H1 (cell line): ENCODE results near the gene EEF1A2. TPM values are rescaled to one million over a fixed set of nuclear protein-coding genes. Genes with fewer than 3 reads are reported as not detected.

Experiments
- CTCF ChIA-PET: fragments of 300-600 bp; sonication (Branson Sonifier 250); formaldehyde crosslinking; loops from one replicate; lab custom pipeline; 2021; ENCODE audit not compliant: partially characterized antibody; lab: Charles Lee
- POLR2A ChIA-PET: fragments of 300-600 bp; sonication (Branson Sonifier 250); formaldehyde crosslinking; loops from one replicate; lab custom pipeline; 2021; ENCODE audit warnings: inconsistent platforms; ENCODE audit not compliant: partially characterized antibody; lab: Charles Lee
- DNase-seq, 2 experiments: peaks; one replicate each; pipeline versions ENCODE4 v3.0.0 to v3.0.0-alpha.2; 2010 to 2022; ENCODE audit warnings: low spot score in 2 of 2, low read depth in 1 of 2, mixed read lengths in 1 of 2
- FAIRE-seq: peaks from 2 replicates; lab custom pipeline; 2011; peaks lifted over from hg19 to GRCh38; lab: Jason Lieb, UNC
- H2AFZ ChIP-seq: 2 replicates; pipeline ENCODE4 v1.8.1; 2012; ENCODE audit warnings: low read length, inconsistent platforms
- H2AK5ac ChIP-seq: 2 replicates; pipeline ENCODE4 v1.6.1; 2013; ENCODE audit warnings: low read depth, low read length
- H2BK120ac ChIP-seq: replicated peaks from 2 replicates; pipeline ENCODE3; 2013; ENCODE audit warnings: low read depth, low read length, inconsistent platforms
- H2BK12ac ChIP-seq: 2 replicates; pipeline ENCODE4 v1.6.1; 2013; ENCODE audit warnings: low read depth, low read length
- H2BK15ac ChIP-seq: 2 replicates; pipeline ENCODE4 v1.6.1; 2013; ENCODE audit warnings: low read length
- H2BK20ac ChIP-seq: 2 replicates; pipeline ENCODE4 v1.6.1; 2013; ENCODE audit warnings: low read length
- H2BK5ac ChIP-seq: 2 replicates; pipeline ENCODE4 v1.6.1; 2013; ENCODE audit warnings: low read depth, low read length
- H3K14ac ChIP-seq: 2 replicates; pipeline ENCODE4 v1.6.1; 2013; ENCODE audit warnings: inconsistent platforms; ENCODE audit not compliant: insufficient read length
- H3K18ac ChIP-seq: 2 replicates; pipeline ENCODE4 v1.6.1; 2013; ENCODE audit warnings: low read length; ENCODE audit errors: extremely low read depth
- H3K23ac ChIP-seq: 2 replicates; pipeline ENCODE4 v1.6.1; 2013; ENCODE audit warnings: inconsistent platforms; ENCODE audit not compliant: insufficient read length
- H3K23me2 ChIP-seq: 2 replicates; pipeline ENCODE4 v1.6.1; 2013; ENCODE audit warnings: low read depth, low read length
- H3K27ac ChIP-seq: 2 replicates; pipeline ENCODE4 v1.6.1; 2011; ENCODE audit warnings: low read depth, low read length, inconsistent platforms
- H3K27me3 ChIP-seq, 4 experiments: replicated peaks in 1 of 4; 1 replicate in 1 of 4; 2 replicates in 3 of 4; pipeline versions ENCODE4 v1.6.1 to v1.8.1; 2011 to 2013; ENCODE audit warnings: low read length in 3 of 4, mild to moderate bottlenecking in 3 of 4, inconsistent platforms in 2 of 4, mixed read lengths in 2 of 4, moderate library complexity in 1 of 4; ENCODE audit not compliant: control insufficient read depth in 3 of 4, insufficient read depth in 3 of 4; ENCODE audit errors: extremely low read depth in 1 of 4
- H3K36me3 ChIP-seq, 4 experiments: 2 replicates each; pipeline versions ENCODE4 v1.6.1 to v1.8.1; 2011 to 2013; ENCODE audit warnings: mild to moderate bottlenecking in 4 of 4, low read length in 3 of 4, moderate library complexity in 2 of 4, control low read depth in 1 of 4, inconsistent platforms in 1 of 4; ENCODE audit not compliant: insufficient read depth in 4 of 4, control insufficient read depth in 2 of 4
- H3K4ac ChIP-seq: replicated peaks from 2 replicates; pipeline ENCODE3; 2013; ENCODE audit warnings: low read length, low read depth, mixed read lengths, inconsistent platforms; ENCODE audit not compliant: insufficient read length
- H3K4me1 ChIP-seq, 4 experiments: replicated peaks in 1 of 4; 1 replicate in 1 of 4; 2 replicates in 3 of 4; pipeline versions ENCODE4 v1.6.1 to v1.8.1; 2011 to 2013; ENCODE audit warnings: low read length in 3 of 4, inconsistent platforms in 2 of 4, mixed read lengths in 1 of 4; ENCODE audit not compliant: insufficient read depth in 4 of 4, control insufficient read depth in 3 of 4
- H3K4me2 ChIP-seq, 2 experiments: 2 replicates each; pipeline versions ENCODE4 v1.6.1 to v1.8.1; 2011 to 2013; ENCODE audit warnings: low read depth in 2 of 2, low read length in 2 of 2, control low read depth in 1 of 2, inconsistent platforms in 1 of 2, mild to moderate bottlenecking in 1 of 2; ENCODE audit not compliant: insufficient read depth in 1 of 2
- H3K4me3 ChIP-seq, 4 experiments: fragments of 200-600, 300-600 bp in 1 of 4; sonication (generic), shearing (Covaris generic), sonication (Bioruptor Twin) in 1 of 4; 2 replicates each; pipeline versions ENCODE4 v1.5.1 to v1.8.1; 2011 to 2016; ENCODE audit warnings: low read length in 4 of 4, low read depth in 3 of 4, control low read depth in 2 of 4, inconsistent platforms in 2 of 4, mild to moderate bottlenecking in 2 of 4, mixed read lengths in 1 of 4, moderate library complexity in 1 of 4; ENCODE audit not compliant: insufficient read depth in 2 of 4; ENCODE audit errors: extremely low read depth in 1 of 4
- H3K56ac ChIP-seq: replicated peaks from 2 replicates; pipeline ENCODE3; 2013; ENCODE audit warnings: low read depth, mild to moderate bottlenecking, mixed read lengths, low read length, inconsistent platforms; ENCODE audit not compliant: insufficient read length
- H3K79me1 ChIP-seq: 2 replicates; pipeline ENCODE4 v1.6.1; 2013; ENCODE audit warnings: low read depth, low read length, control low read depth
- H3K79me2 ChIP-seq, 2 experiments: 2 replicates each; pipeline versions ENCODE4 v1.6.1 to v1.8.1; 2012 to 2013; ENCODE audit warnings: low read length in 2 of 2, mild to moderate bottlenecking in 2 of 2, inconsistent platforms in 1 of 2; ENCODE audit not compliant: insufficient read depth in 2 of 2, control insufficient read depth in 1 of 2
- H3K9ac ChIP-seq, 4 experiments: replicated peaks in 1 of 4; 1 replicate in 1 of 4; 2 replicates in 3 of 4; pipeline versions ENCODE4 v1.6.1 to v1.8.1; 2011 to 2013; ENCODE audit warnings: low read depth in 3 of 4, low read length in 3 of 4, control low read depth in 2 of 4, mild to moderate bottlenecking in 2 of 4, moderate library complexity in 2 of 4, inconsistent platforms in 1 of 4; ENCODE audit errors: extremely low read depth in 1 of 4
- H3K9me3 ChIP-seq, 2 experiments: 2 replicates each; pipeline versions ENCODE4 v1.6.1 to v1.8.1; 2012 to 2013; ENCODE audit warnings: mild to moderate bottlenecking in 2 of 2, moderate library complexity in 2 of 2, control low read depth in 1 of 2, inconsistent platforms in 1 of 2, low read depth in 1 of 2, low read length in 1 of 2, mixed read lengths in 1 of 2; ENCODE audit not compliant: insufficient read depth in 2 of 2
- H4K20me1 ChIP-seq, 2 experiments: replicated peaks in 1 of 2; 2 replicates each; pipeline versions ENCODE3 to v1.8.1; 2011 to 2013; ENCODE audit warnings: inconsistent platforms in 2 of 2, low read length in 2 of 2, mild to moderate bottlenecking in 1 of 2; ENCODE audit not compliant: insufficient read depth in 2 of 2, control insufficient read depth in 1 of 2
- H4K5ac ChIP-seq: 2 replicates; pipeline ENCODE4 v1.6.1; 2013; ENCODE audit warnings: low read length, low read depth, mixed read lengths, inconsistent platforms; ENCODE audit not compliant: insufficient read length
- H4K8ac ChIP-seq: 2 replicates; pipeline ENCODE4 v1.8.0; 2013; ENCODE audit warnings: mild to moderate bottlenecking, moderate library complexity, low read length, inconsistent platforms; ENCODE audit not compliant: insufficient read depth; ENCODE audit errors: extremely low read depth
- H4K91ac ChIP-seq: replicated peaks from 2 replicates; pipeline ENCODE3; 2013; ENCODE audit warnings: low read length, mixed read lengths, inconsistent platforms; ENCODE audit not compliant: insufficient read length
- TAF7 ChIP-seq: optimal IDR thresholded peaks from 2 replicates; pipeline ENCODE3; 2011; ENCODE audit warnings: low read depth, mild to moderate bottlenecking, inconsistent platforms, low read length, moderate library complexity, borderline replicate concordance
- WGBS, 2 experiments: shearing (Covaris generic) in 1 of 2; methylation state at CpG; one replicate each; pipeline versions ENCODE4 v1.1.6 to v1.1.7; 2013 to 2015; ENCODE audit warnings: low lambda C conversion rate in 2 of 2, mixed read lengths in 2 of 2, inconsistent platforms in 1 of 2, low coverage in 1 of 2, missing lambda C conversion rate in 1 of 2; ENCODE audit not compliant: insufficient replicate concordance in 2 of 2, insufficient coverage in 1 of 2, insufficient read length in 1 of 2; ENCODE audit errors: extremely low coverage in 1 of 2, missing lambda C conversion rate in 1 of 2; 5-methylcytosine and 5-hydroxymethylcytosine counted together
- polyA plus RNA-seq, 7 experiments: library from polyadenylated mRNA; depleted of rRNA in 3 of 7; stranded (reverse) in 5 of 7; unstranded in 2 of 7; fragments of >200 nt in 5 of 7; fragments of 200-250 nt in 2 of 7; gene quantifications; 1 replicate in 5 of 7; 2 replicates in 1 of 7; 4 replicates in 1 of 7; pipeline versions ENCODE4 v1.2.1 to v1.2.3, GENCODE V29; 2011 to 2013; ENCODE audit warnings: missing spikeins in 2 of 7, mixed read lengths in 2 of 7
- total RNA-seq: library from RNA; stranded (reverse); fragmentation: NEBNext Ultra II Directional; extraction: Animal tissue kit (Norgen Biotek cat#: 25700); gene quantifications from 2 replicates; pipeline ENCODE4 v1.2.1, GENCODE V29; 2021
- TF ChIP-seq, protein P1 (sequence below), 3 experiments: IDR thresholded peaks; 1 replicate in 2 of 3; 2 replicates in 1 of 3; pipeline versions ENCODE4 v1.5.1 to v1.6.1; 2011; ENCODE audit warnings: low read length in 3 of 3, mild to moderate bottlenecking in 3 of 3, inconsistent platforms in 2 of 3, low read depth in 1 of 3, moderate library complexity in 1 of 3; ENCODE audit not compliant: insufficient read depth in 1 of 3; ENCODE audit errors: control extremely low read depth in 1 of 3

Gene EEF1A2
- total and polyA plus RNA-seq, 2 of the 8 experiments (the other 6 are each of a cell fraction or from before 2014, with no cell fraction given): 7.4 to 25.8 TPM

DNA sequence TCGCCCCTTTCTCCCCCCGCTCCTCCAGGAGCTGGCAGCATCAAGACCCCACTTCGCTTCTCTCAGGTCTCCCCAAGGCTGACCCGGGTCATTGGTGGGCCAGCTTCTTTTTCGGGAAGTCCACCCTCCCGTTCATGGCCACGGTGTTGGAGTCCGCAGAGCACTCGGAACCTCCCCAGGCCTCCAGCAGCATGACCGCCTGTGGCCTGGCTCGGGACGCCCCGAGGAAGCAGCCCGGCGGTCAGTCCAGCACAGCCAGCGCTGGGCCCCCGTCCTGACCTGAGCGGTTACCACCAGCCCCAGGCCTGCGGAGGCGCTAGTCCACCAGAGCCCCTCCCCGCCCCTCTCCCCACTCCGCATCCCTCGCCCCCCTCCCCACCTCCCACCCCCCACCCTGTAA lies 22.7 kb upstream of the EEF1A2 start:
- CTCF ChIA-PET: interaction anchor here (0.6 to 4.2 kb wide), 6 partner anchors 16 to 450 kb away, joined by 3 to 28 read pairs (median 4); partner anchors contain the start of gene PTK6
- H3K27ac ChIP-seq: peak overlapping the region; percentile 87; the same call in 1 of the 2 replicates
- H3K23ac ChIP-seq: no peak overlapping the region

More for the DNA sequence above, 22.7 kb upstream of the EEF1A2 start:
- peaks cover 0 to 6% (median under 1%) of the 10 kb centered on the region in 4 experiments; a peak in 2 of 7 replicates for H3K27me3 ChIP-seq
- H3K79me2 ChIP-seq: peaks cover 0 to 4% of the 10 kb centered on the region in 2 experiments; a peak in 1 of 4 replicates
- peak overlapping the region; percentile 99; the same call in 1 of the 2 replicates for H4K8ac ChIP-seq
- no peak overlapping the region for H2BK15ac ChIP-seq
- H2BK20ac ChIP-seq: no peak overlapping the region
- peak overlapping the region; percentile 38 for H3K4ac ChIP-seq
- no peak overlapping the region for H2AFZ ChIP-seq
- H4K5ac ChIP-seq: no peak overlapping the region
- H2AK5ac ChIP-seq: no peak overlapping the region
- no peak overlapping the region for H4K91ac ChIP-seq
- H2BK12ac ChIP-seq: 0 out of 2 replicates have a peak overlapping the region, but pooled peaks have one; percentile 17
- H3K36me3 ChIP-seq: peaks cover 0 to 14% (median 0%) of the 10 kb centered on the region in 4 experiments; a peak in 2 of 8 replicates
- 14% methylated on average over 13 of the region's 23 CpGs; no CpG with 5 or more reads in 1 of the 2 experiments for WGBS, 2 experiments
- H2BK5ac ChIP-seq: peak overlapping the region; percentile 75
- no peak overlapping the region for H3K56ac ChIP-seq
- DNase-seq: peak in 1 of 2 experiments; percentile 60
- H3K23me2 ChIP-seq: peaks cover 17% of the 10 kb centered on the region; the same call in 1 of the 2 replicates
- H3K9me3 ChIP-seq: no peaks in the 10 kb centered on the region
- H3K9ac ChIP-seq: peak overlapping the region; percentile 73 to 97 (median 90)
- H2BK120ac ChIP-seq: no peak overlapping the region
- H3K4me1 ChIP-seq: peaks cover 0 to 21% (median 10%) of the 10 kb centered on the region in 4 experiments; a peak in 5 of 7 replicates
- H3K4me2 ChIP-seq: peak overlapping the region; percentile 68 to 97
- no peak overlapping the region for H3K14ac ChIP-seq
- H3K4me3 ChIP-seq: peak overlapping the region; percentile 66 to 99 (median 88)
- no peak overlapping the region for H3K18ac ChIP-seq
- no peak for FAIRE-seq
- peaks cover 3 to 22% of the 10 kb centered on the region in 2 experiments for H4K20me1 ChIP-seq
- TF ChIP-seq TAF7: no peak
- TF ChIP-seq, protein P1, sequence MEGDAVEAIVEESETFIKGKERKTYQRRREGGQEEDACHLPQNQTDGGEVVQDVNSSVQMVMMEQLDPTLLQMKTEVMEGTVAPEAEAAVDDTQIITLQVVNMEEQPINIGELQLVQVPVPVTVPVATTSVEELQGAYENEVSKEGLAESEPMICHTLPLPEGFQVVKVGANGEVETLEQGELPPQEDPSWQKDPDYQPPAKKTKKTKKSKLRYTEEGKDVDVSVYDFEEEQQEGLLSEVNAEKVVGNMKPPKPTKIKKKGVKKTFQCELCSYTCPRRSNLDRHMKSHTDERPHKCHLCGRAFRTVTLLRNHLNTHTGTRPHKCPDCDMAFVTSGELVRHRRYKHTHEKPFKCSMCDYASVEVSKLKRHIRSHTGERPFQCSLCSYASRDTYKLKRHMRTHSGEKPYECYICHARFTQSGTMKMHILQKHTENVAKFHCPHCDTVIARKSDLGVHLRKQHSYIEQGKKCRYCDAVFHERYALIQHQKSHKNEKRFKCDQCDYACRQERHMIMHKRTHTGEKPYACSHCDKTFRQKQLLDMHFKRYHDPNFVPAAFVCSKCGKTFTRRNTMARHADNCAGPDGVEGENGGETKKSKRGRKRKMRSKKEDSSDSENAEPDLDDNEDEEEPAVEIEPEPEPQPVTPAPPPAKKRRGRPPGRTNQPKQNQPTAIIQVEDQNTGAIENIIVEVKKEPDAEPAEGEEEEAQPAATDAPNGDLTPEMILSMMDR (IDR thresholded peaks at IDR 0.05; ENCODE audit: control extremely low read depth in 1 of 3, insufficient read depth in 1 of 3, low read depth in 1 of 3, low read length in 3 of 3): peak in 2 of 3 experiments; percentile 18 to 33; a peak in 2 of 4 replicates
- TF ChIP-seq, all 59 proteins: peak for 1
- POLR2A ChIA-PET: interaction anchor here (0.6 to 4.6 kb wide), 30 partner anchors 10 to 435 kb away, joined by 3 to 59 read pairs (median 5); partner anchors contain the start of genes ARFRP1, COL20A1, KCNQ2 and PTK6
- H3K79me1 ChIP-seq: peaks cover 7% of the 10 kb centered on the region; the same call in 1 of the 2 replicates
